MV-4-11 (cell line): ENCODE data around the gene IL6R.
"Not testable (repeated sequence)": the region's sequence is repeated elsewhere in the genome, so short reads cannot be mapped to it uniquely, and the experiment has no call there.

Source experiments
- DNase-seq: peaks from one replicate; lab custom pipeline; 2025; lab: John Stamatoyannopoulos, UW

IL6R gene

DNA sequence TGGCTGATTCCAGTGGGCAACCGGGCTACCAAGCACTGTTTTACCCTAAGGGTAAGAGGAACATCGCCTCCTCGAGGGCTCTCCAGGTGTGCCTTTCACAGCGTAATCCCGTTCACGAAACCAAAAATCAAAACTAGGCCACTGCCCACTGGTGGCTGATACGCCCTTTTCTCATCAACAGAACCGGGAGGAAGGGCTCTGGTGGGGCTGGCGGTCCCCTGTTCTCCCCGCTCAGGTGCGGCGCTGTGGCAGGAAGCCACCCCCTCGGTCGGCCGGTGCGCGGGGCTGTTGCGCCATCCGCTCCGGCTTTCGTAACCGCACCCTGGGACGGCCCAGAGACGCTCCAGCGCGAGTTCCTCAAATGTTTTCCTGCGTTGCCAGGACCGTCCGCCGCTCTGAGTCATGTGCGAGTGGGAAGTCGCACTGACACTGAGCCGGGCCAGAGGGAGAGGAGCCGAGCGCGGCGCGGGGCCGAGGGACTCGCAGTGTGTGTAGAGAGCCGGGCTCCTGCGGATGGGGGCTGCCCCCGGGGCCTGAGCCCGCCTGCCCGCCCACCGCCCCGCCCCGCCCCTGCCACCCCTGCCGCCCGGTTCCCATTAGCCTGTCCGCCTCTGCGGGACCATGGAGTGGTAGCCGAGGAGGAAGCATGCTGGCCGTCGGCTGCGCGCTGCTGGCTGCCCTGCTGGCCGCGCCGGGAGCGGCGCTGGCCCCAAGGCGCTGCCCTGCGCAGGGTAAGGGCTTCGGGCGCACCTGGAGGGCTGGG is at the start of gene IL6R:
IL6R (plus strand) TSS at position 360 of the 763 bp plus-strand sequence; CDS start at position 647, 287 bp downstream.
- peak; percentile 95 for DNase-seq

DNA sequence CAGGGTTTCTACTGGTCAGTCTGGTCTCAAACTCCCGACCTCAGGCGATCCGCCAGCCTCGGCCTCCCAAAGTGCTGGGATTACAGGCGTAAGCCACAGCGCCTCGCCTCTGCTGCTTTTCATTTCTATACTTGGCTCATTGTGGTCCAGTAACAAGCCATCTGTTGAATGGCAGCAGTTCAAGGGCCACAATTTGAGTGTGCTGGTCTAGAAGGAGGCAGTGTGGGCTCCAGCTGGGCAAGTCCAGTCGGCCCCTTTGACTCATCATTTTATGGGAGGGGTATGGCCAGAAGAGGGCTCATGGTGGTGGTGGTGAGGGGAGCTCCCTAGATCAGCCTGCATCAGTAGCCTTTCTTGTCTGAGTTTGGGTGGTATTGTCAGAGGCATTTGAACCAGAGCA is 46.6 kb upstream of the IL6R start:
- DNase-seq = no peak

DNA sequence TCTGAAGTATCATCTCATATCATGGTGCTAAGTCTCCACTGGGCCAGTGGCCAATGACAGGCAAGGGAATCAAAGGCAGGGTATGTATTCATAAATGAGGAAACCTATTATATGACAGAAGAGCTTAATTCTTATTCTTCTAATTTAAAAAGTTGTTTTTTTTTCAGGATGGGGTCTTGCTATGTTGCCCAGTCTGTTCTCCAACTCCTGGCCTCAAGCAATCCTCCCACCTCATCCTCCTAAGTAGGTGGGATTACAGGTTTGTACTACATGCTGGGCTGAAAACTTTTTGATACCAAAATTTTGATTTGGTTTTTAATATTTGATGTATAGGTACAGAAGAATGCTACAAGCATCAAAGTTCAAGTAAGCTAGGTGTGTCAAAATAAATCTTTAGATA is 44.9 kb upstream of the IL6R start:
- no peak for DNase-seq

DNA sequence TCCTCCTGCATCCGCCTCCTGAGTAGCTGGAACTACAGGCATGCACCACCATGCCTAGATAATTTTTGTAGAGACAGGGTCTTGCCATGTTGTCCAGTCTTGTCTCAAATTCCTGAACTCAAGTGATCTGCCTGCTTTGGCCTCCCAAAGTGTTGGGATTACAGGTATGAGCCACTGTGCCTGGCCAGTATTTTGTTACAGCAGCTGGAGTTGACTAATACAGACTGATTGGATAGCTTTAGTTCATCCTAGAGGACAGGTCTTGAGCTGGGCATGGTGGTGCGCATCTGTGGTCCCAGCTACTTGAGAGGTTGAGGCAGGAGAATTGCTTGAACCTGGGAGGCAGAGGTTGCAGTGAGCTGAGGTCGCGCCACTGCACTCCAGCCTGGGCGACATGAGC is 44.3 kb upstream of the IL6R start:
- not testable (repeated sequence) for DNase-seq

DNA sequence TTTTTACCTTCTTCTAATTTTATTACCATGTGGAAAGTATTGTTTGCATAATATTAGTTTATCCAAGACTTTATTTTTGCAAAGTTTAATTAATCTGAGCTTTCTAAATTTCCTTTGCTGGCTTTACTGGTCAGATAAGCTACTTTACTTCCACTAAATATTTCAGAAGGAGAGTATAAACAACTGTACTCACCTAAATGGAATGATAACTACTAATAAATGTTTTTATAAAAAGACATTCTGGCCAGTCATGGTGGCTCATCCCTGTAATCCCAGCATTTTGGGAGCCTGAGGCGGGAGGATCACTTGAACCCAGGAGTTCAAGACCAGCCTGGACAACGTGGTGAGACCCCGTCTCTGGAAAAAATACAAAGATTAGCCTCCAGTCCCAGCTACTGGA is 43.8 kb upstream of the IL6R start:
- DNase-seq = no peak

DNA sequence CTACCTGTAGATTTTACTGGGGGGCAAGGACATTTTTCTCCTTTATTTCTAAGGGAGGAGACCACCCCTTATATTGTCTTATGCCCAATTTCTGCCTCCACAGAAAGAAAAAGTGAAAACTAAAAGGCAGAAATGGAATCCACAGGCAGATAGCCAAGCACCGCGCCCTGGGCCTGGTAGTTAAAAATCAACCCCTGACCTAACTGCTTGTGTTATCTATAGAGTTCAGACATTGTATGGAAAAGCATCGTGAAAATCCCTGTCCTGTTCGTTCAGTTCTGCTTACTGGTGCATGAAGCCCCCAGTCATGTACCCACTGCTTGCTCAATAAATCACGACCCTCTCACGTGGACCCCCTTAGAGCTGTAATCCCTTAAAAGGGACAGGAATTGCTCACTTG is 33.7 kb upstream of the IL6R start:
- no peak for DNase-seq

DNA sequence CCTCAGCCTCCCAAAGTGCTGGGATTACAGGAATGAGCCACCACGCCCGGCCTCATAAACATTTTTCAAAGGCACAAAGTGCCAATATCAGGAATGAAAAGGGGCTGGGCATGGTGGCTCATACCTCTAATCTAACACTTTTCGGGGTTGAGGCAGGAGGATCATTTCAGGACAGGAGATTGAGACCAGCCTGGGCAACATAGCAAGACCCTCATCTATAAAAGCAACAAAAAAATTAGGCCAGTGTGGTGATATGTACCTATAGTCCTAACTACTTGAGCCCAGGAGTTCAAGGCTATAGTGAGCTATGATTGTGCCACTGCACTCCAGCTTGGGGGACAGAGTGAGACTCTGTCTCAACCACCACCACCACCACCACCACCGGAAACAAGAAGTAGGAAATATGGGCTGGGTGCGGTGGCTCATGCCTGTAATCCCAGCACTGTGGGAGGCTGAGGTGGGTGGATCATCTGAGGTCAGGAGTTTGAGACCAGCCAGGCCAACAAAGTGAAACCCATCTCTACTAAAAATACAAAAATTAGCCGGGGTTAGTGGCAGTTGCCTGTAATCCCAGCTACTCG is 31.3 kb upstream of the IL6R start:
- DNase-seq = peak; percentile 82

DNA sequence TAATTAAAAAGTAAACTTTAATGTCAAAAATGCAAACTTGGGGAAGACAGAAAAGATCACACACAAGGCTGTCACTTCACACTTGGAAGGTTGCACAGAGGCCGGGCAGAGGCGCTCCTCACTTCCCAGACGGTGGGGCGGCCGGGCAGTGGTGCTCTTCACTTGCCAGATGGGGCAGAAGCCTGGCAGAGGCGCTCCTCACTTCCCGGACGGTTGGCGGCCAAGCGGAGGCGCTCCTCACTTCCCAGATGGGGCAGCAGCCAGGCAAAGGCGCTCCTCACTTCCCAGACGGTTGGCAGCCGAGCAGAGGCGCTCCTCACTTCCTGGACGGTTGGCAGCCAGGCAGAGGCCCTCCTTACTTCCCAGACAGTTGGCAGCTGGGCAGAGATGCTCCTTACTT is 25.8 kb upstream of the IL6R start:
- no peak for DNase-seq

DNA sequence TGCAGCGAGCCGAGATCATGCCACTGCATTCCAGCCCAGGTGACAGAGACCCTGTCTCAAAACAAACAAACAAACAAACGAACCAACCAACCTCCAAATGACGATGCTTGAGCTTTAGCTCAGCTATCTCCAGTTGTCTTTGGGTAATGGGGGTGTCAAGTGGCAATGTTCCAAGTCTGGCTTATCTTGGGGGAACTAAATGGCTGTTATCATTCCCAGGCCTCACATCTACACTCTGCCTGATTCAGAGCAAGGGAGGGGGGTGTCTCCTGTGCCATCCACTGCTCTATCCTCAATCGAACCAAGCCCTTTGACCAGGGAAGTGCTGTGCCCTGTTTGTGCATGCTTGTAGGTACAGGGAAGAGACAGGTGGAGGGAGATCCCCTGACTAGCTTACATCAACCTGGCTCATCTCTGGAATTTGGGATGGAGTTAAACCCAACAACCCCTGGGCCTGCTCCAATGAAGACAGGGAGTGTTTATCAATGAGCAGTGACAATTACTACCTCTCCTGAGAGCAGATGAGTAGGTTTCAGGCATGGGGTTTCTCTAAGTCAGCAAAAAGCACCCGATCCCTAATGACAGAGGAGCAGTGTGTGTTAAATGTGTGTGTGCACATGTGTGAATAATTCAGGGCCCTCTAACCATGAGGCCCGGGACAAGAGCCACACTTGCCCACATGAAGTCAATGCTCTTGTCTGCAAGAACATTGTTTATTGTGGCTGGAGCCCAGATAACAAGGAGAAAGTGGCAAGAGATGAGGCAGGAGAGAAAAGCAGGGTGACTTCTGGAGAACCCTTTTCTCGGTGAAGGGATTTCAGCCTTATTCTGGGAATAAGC is 20.3 kb upstream of the IL6R start:
- no peak for DNase-seq

DNA sequence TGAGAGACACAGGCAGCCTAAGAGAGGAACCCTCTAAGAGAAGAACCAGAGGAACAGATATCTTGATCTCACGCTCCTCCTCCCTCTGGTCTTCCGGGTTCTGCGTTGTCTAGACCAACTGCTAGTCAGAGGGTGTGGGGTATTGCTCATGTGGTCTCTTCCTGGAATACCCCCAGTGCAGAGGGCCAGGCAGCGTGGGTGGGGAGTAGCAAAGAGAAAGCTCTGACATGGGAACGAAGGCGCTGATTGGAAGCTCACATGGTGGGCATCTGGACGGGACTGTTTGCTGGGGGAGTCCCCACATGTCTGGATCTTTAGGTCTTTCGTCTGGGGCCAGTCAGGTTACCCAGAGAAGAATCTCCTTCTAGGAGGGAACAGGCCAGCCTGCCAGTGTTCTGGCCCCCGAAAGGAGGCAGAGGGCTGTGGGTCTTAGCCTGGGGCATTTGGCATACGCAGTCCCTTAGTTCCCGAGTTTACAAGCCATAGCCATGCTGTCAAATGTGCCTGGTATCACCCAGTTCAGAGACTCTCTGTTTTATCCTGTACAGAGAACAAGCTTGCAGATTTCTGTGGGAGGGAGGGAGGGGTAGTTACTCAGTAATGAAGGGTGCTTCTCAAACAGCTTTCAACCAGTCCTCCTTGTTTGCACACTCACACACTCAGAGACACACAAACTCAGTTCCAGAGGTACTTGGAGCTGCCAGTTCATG is 18.3 kb upstream of the IL6R start:
- DNase-seq = no peak

DNA sequence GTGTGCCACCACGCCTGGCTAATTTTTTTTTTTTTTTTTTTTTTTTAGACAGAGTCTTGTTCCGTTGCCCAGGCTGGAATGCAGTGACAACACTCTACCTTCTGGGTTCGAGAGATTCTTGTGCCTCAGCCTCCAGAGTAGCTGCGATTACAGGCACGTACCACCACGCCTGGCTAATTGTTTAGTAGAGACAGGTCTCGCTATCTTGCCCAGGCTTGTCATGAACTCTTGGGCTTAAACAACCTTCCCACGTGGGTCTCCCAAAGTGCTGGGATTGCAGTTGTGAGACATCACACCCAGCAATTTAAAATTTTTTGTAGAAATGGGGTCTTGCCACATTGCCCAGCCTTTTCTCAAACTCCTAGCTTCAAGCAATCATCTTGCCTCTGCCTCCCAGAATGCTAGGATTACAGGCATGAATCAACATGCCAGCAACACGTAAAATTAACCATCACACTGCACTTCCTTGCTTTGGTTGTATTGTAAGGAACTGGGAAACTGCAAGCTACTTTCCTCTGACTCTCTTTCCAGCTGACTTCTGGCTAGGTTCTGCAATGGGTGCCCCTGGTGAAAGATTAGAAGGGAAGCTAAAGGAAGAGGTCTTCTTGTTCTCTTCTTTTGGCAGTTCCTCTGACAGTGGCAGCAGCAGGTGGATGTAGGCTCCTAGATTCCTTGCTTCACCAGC is 13.9 kb upstream of the IL6R start:
- peak; percentile 55 for DNase-seq

DNA sequence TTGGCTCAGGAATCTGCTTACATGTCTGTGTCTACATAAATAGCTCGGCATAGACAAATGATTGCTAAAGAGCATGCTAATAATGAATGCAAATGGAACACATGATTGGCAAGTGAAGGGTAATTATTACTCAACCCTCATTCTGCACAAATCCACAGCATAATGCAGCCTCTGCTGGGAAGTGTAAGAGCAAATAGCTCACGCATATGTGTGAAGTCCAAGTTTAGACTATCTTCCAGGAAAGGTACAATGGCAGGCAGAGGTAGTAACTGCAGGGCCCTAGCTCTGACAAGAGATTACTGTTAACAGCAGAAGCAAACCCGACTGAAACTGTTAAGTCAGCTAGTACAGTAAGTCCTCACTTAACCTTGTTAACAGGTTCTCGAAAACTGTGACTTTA is 7.0 kb upstream of the IL6R start:
- peak; percentile 31 for DNase-seq

DNA sequence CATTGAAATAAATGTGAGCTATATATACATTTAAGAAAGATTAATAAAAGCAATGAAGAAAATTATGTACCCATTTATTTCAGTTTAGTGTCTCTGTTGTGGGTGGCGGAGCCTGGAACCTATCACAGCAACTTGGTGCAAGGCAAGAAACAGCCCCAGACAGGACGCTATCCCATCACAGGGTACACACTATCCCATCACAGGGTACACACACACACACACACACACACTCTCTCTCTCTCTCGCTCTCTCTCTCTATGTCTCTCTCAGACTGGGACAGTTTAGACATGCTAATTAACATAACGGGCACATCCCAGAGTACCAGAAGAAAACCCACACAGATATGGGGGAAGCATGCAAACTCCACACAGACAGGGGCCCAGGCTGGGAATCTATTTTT is 6.5 kb upstream of the IL6R start:
- no peak for DNase-seq

DNA sequence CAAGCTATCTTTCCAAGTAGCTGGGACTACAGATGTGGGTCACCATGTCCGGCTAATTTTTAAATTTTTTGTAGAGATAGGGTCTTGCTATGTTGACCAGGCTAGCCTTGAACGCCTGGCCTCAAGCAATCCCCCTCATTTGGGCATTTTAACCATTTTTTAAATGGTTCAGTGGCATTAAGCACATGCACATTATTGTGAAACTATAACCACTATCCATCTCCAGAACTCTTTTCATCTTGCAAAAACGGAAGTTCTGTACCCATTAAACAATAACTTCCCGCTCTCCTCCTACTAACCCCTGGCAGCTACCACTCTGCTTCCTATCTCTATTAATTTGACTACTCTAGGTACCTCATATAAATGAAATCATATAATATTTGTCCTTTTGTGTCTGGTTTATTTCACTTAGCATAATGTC is 4.8 kb upstream of the IL6R start:
- peak; percentile 87 for DNase-seq

DNA sequence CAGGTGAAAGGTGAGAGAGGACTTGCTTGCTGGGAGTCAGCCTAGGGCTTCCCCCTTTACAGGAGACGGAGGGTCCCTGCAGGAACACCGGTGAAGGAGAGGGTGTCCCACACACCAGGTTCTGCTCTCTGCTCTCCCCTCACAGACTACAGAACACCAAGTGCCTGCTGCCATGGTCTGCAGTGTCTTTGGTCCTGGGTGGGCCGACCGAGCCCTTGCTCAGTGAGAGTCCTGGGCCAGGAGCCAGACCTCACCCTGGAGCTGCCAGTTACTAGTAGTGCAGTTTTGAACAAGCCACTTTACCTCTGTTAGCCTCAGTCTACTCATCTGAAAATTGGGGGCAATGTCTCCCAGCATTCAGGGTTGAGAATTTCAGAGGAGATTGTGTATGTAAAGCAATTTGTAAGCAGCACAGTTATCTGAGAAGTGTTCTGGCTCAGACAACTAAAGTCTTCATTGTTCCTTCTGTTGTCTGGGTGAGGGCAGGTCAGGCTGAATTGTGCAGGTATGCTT is 2.7 kb upstream of the IL6R start:
- DNase-seq = no peak

DNA sequence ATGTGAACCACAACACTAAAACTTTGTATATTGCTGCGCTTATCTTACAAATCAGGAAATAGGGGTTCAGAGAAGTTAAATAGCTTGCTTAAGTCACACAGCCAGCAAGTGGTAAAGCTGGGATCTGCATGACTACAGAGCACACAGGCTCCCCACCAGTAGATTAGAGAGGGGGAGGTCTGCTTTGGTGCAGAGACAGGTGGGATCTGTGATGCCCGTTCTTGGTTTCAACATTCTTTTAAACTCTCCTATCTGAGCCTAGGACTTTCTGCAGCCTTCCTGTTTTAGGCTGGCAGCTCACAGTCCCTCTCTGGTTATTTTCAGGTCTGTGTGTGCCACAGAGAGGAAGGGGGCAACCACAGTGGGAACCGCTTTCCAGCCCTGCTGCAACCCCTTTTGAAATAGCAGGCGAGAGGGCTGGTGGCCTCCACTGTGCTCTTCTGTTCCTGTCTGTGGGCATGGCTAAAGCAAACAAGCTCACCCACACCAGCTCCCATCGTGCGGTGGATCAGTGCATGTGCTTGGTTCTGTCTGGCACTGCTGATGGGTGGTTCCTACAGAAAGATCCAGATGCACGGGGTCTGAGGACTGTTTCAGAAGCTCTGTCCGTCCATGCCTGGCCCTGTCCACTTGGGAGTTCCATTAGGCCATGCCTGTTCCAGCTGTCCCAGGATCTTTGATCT is 1.7 kb upstream of the IL6R start:
- DNase-seq = peak; percentile 97

DNA sequence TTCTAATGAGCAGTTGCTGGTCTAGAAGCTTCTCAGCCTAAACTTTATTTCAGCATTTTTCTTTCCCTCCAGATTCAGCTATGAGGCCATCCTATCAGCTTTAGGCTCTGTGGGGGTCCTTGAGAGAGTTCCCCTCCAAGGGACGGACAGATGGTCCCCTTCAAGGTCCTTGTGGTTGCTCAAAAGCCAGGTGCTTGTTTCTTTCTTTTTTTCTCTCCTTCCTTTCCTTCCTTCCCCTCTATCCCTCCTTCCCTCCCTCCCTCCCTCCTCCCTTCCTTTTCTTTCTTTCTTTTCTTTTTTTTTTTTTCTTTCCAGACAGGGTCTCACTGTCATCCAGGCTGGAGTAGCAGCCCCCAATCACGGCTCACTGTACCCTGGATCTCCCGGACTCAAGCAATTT is 1.2 kb upstream of the IL6R start:
- DNase-seq = no peak

DNA sequence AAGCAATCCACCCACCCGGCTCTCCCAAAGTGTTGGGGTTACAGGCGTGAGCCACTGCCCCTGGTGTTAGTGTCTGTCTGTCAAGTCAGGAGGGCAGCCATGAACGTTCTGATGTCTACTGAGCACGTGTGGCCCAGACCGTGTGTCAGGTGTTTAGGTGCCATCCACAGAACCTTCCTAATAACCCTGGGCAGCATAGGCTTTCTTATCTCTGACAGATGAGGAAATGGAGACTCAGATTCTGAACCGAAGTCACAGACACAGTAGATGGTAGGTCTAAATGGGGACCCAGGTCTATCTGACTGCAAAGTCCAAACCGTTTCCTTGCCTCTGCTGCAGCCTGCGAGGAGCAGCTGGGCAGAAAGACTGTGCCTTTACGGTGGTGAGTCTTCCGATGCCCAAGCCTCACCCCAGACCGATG is 622 bp upstream of the IL6R start:
- peak; percentile 20 for DNase-seq

DNA sequence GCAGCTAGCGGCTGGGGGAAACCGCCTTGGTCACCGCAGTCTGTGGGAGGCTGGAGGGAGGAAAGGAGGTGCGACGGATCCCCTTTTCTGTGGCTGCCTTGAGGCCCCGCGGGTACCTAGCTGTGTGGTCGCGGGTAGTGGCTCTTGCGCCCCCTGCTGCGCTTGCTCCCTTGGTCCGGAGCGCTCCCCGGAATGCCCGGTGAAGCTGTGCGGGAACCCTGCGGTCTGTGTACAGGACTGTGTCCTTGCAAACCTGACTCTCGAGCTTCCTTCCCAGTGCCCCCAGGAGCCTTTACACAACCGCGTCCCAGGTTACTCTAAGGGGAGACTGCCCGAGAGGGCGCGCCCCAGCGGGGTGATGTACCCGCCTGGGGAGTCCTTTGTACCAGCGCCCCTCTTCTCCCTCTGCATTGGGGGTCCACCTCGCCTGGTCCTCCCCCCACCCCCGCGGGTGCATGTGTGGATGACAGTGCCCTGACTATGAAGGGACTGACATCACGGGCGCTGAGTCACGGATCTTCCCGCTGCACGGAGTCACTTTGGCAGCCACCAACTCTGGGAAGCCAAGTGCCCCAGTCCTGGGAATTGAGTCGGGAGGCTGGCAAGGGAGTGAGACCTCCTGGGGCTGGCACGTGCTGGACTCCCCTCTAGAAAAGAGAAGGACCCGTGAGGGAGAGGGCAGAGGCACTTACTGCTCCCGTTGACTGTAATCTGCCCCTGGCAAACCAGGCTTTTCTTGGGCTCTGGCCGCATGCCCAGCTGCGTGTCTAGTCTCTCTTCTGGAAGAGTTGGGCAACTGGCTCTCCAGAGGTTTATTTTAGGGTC is 816 bp downstream of the IL6R start:
- peak; percentile 70 for DNase-seq

DNA sequence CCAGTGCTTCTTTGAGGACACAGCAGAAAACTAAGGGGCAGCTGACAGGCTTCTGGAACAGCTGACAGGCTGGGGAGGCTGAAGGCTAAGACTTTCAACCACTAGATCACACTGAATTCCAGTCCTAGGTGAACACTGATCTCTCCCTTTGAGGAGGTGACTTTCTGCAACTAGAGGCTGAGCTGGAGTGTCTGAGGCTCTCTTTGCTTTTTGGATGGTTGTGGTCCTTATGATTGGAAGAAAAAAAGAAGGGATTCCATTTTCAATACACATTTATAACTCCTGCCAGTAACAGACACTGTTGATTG is 1.4 kb downstream of the IL6R start:
- no peak for DNase-seq
